Measurements from ENCODE around the gene PLA2G3. TPM values are rescaled to one million over a fixed set of nuclear protein-coding genes. Genes with fewer than 3 reads are reported as not detected.

PLA2G3 gene
- total RNA-seq, 6 donors from 2014 or later: 0.79 to 8.1 (median 5.5) TPM

- Histone ChIP-seq H3K9me3 (no peaks in the 10 kb centered on the region), H3K4me1 (peaks cover 0 to 13% (median 4%) of the 10 kb centered on the region in 4 donors), H3K36me3 (no peaks in the 10 kb centered on the region), H3K27me3 (no peaks in the 10 kb centered on the region), H3K4me3 (no peak overlapping the region), H3K27ac (no peak overlapping the region)
- TF ChIP-seq POLR2A (IDR thresholded peaks at IDR 0.05) (no peak), EP300 (IDR thresholded peaks at IDR 0.05) (no peak), POLR2AphosphoS5 (IDR thresholded peaks at IDR 0.05) (no peak)
- TF ChIP-seq, protein P1, sequence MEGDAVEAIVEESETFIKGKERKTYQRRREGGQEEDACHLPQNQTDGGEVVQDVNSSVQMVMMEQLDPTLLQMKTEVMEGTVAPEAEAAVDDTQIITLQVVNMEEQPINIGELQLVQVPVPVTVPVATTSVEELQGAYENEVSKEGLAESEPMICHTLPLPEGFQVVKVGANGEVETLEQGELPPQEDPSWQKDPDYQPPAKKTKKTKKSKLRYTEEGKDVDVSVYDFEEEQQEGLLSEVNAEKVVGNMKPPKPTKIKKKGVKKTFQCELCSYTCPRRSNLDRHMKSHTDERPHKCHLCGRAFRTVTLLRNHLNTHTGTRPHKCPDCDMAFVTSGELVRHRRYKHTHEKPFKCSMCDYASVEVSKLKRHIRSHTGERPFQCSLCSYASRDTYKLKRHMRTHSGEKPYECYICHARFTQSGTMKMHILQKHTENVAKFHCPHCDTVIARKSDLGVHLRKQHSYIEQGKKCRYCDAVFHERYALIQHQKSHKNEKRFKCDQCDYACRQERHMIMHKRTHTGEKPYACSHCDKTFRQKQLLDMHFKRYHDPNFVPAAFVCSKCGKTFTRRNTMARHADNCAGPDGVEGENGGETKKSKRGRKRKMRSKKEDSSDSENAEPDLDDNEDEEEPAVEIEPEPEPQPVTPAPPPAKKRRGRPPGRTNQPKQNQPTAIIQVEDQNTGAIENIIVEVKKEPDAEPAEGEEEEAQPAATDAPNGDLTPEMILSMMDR (IDR thresholded peaks at IDR 0.05): no peak
- ATAC-seq (ENCODE audit: low FRiP score in 2 of 2) (no peak), DNase-seq (no peak)
- WGBS, 2 donors: 75 to 88% methylated on average over 4 of the region's 4 CpGs
Observed at GRCh38 chr22:31134688-31135087, 5.6 kb downstream of the PLA2G3 start.

DNA sequence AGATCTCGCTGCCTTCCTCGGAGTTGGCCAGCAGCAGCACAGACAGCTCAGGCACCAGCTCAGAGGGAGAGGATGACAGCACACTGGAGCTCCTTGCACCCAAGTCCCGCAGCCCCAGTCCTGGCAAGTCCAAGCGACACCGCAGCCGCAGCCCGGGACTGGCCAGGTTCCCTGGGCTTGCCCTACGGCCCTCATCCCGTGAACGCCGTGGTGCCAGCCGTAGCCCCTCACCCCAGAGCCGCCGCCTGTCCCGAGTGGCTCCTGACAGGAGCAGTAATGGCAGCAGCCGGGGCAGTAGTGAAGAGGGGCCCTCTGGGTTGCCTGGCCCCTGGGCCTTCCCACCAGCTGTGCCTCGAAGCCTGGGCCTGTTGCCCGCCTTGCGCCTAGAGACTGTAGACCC, 6.4 kb downstream of the PLA2G3 start:
- H3K4me3 ChIP-seq: no peak overlapping the region
- WGBS, 2 donors: 91 to 96% methylated on average over 7 to 17 of the region's 19 CpGs
- H3K36me3 ChIP-seq: no peaks in the 10 kb centered on the region
- no peak overlapping the region for H3K27ac ChIP-seq
- DNase-seq: peak in 1 of 2 donors; percentile 81
- peaks cover 0 to 13% (median 4%) of the 10 kb centered on the region in 4 donors for H3K4me1 ChIP-seq
- no peak for TF ChIP-seq POLR2AphosphoS5 (IDR thresholded peaks at IDR 0.05)
- no peak for TF ChIP-seq EP300 (IDR thresholded peaks at IDR 0.05)
- TF ChIP-seq POLR2A (IDR thresholded peaks at IDR 0.05): no peak
- TF ChIP-seq, protein P1 (IDR thresholded peaks at IDR 0.05): no peak
- H3K9me3 ChIP-seq: no peaks in the 10 kb centered on the region
- ATAC-seq (ENCODE audit: low FRiP score in 2 of 2): no peak
- H3K27me3 ChIP-seq: no peaks in the 10 kb centered on the region

GRCh38 chr22:31130873-31131272, 9.4 kb downstream of the PLA2G3 start:
- Histone ChIP-seq H3K4me1 (peaks cover 0 to 13% (median 6%) of the 10 kb centered on the region in 4 donors), H3K27ac (peak overlapping the region in 2 of 4 donors; percentile 13 to 67), H3K27me3 (no peaks in the 10 kb centered on the region), H3K4me3 (no peak overlapping the region), H3K36me3 (no peaks in the 10 kb centered on the region), H3K9me3 (no peaks in the 10 kb centered on the region)
- DNase-seq (peak in 1 of 2 donors; percentile 67), ATAC-seq (ENCODE audit: low FRiP score in 2 of 2) (no peak)
- WGBS, 2 donors: 52 to 89% methylated on average over 1 to 2 of the region's 2 CpGs
- TF ChIP-seq POLR2AphosphoS5 (IDR thresholded peaks at IDR 0.05): no peak
- no peak for TF ChIP-seq EP300 (IDR thresholded peaks at IDR 0.05)
- TF ChIP-seq, protein P1 (IDR thresholded peaks at IDR 0.05): no peak
- no peak for TF ChIP-seq POLR2A (IDR thresholded peaks at IDR 0.05)

GRCh38 chr22:31128156-31128555, 12.2 kb downstream of the PLA2G3 start:
- Histone ChIP-seq H3K4me1 (peaks cover 0 to 19% (median 6%) of the 10 kb centered on the region in 4 donors), H3K4me3 (no peak overlapping the region)

More at GRCh38 chr22:31128156-31128555, 12.2 kb downstream of the PLA2G3 start:
- H3K36me3 ChIP-seq: no peaks in the 10 kb centered on the region
- H3K27me3 ChIP-seq: no peaks in the 10 kb centered on the region
- ATAC-seq (ENCODE audit: low FRiP score in 2 of 2) (no peak), DNase-seq (no peak)
- 89 to 92% methylated on average over 7 of the region's 7 CpGs for WGBS, 2 donors
- H3K27ac ChIP-seq: no peak overlapping the region
- no peaks in the 10 kb centered on the region for H3K9me3 ChIP-seq
- TF ChIP-seq POLR2A (IDR thresholded peaks at IDR 0.05): no peak
- TF ChIP-seq POLR2AphosphoS5 (IDR thresholded peaks at IDR 0.05): no peak
- TF ChIP-seq, protein P1 (IDR thresholded peaks at IDR 0.05): no peak
- no peak for TF ChIP-seq EP300 (IDR thresholded peaks at IDR 0.05)
